IPS-NIHi11 (cell line): ENCODE measurements around the gene SDK1.

Source experiments
- DNase-seq: peaks from one replicate; pipeline ENCODE4 v3.0.0; 2012; ENCODE audit warnings: mixed read lengths, low spot score

Gene SDK1

GRCh38 chr7:3591219-3591618, 290.2 kb downstream of the SDK1 start:
- DNase-seq: no peak

GRCh38 chr7:3591944-3592343, 290.9 kb downstream of the SDK1 start:
- DNase-seq: no peak

GRCh38 chr7:3592401-3593134, 291.5 kb downstream of the SDK1 start:
- no peak for DNase-seq

- DNase-seq: no peak
These were observed 293.8 kb downstream of the SDK1 start for GRCh38 chr7:3594901-3595300.

GRCh38 chr7:3598854-3599253, 297.8 kb downstream of the SDK1 start:
- no peak for DNase-seq

- no peak for DNase-seq
These were observed 304.2 kb downstream of the SDK1 start for GRCh38 chr7:3605222-3605621.

GRCh38 chr7:3606436-3606835, 305.4 kb downstream of the SDK1 start:
- DNase-seq: no peak

GRCh38 chr7:3607847-3608246, 306.8 kb downstream of the SDK1 start:
- no peak for DNase-seq

GRCh38 chr7:3616306-3616705, 315.3 kb downstream of the SDK1 start:
- no peak for DNase-seq

- no peak for DNase-seq
These were observed 329.0 kb downstream of the SDK1 start for GRCh38 chr7:3630081-3630480.

- DNase-seq: no peak
These were observed 333.3 kb downstream of the SDK1 start for GRCh38 chr7:3634396-3634795.

GRCh38 chr7:3636131-3636860, 335.2 kb downstream of the SDK1 start:
- no peak for DNase-seq

GRCh38 chr7:3639253-3639652, 338.2 kb downstream of the SDK1 start:
- DNase-seq: no peak

- DNase-seq: no peak
These were observed 340.5 kb downstream of the SDK1 start for GRCh38 chr7:3641582-3641981.

GRCh38 chr7:3643091-3643490, 342.0 kb downstream of the SDK1 start:
- no peak for DNase-seq

GRCh38 chr7:3648276-3648675, 347.2 kb downstream of the SDK1 start:
- DNase-seq: no peak

GRCh38 chr7:3649250-3649649, 348.2 kb downstream of the SDK1 start:
- no peak for DNase-seq

- DNase-seq: no peak
These were observed 348.8 kb downstream of the SDK1 start for GRCh38 chr7:3649678-3650440.

GRCh38 chr7:3650844-3651243, 349.8 kb downstream of the SDK1 start:
- DNase-seq: no peak

GRCh38 chr7:3655635-3656034, 354.6 kb downstream of the SDK1 start:
- DNase-seq: no peak

- DNase-seq: no peak
These were observed 356.2 kb downstream of the SDK1 start for GRCh38 chr7:3657206-3657605.

GRCh38 chr7:3668743-3669142, 367.7 kb downstream of the SDK1 start:
- no peak for DNase-seq

GRCh38 chr7:3670898-3671297, 369.8 kb downstream of the SDK1 start:
- DNase-seq: no peak
